Measurements from ENCODE around the gene CAST.
A peak's percentile ranks its signal among the peaks of the same experiment; 100 is the strongest.
"Not testable (repeated sequence)": the region's sequence is repeated elsewhere in the genome, so short reads cannot be mapped to it uniquely, and the experiment has no call there.

The CAST gene

GRCh38 chr5:96772111-96772510 is 109.9 kb downstream of the CAST start:
- FAIRE-seq (no peak), DNase-seq (ENCODE audit: low spot score) (no peak)

- FAIRE-seq (no peak), DNase-seq (ENCODE audit: low spot score) (no peak)
Measured at GRCh38 chr5:96772542-96772941, 110.4 kb downstream of the CAST start.

- FAIRE-seq = no peak
- DNase-seq (ENCODE audit: low spot score) = no peak
Measured at GRCh38 chr5:96775050-96775449, 112.9 kb downstream of the CAST start.

- FAIRE-seq (no peak), DNase-seq (ENCODE audit: low spot score) (no peak)
Measured at GRCh38 chr5:96775689-96776088, 113.5 kb downstream of the CAST start.

- no peak for FAIRE-seq
- DNase-seq (ENCODE audit: low spot score) = no peak
Measured at GRCh38 chr5:96776621-96777020, 114.4 kb downstream of the CAST start.

GRCh38 chr5:96778409-96778808 is 116.2 kb downstream of the CAST start:
- FAIRE-seq = no peak
- no peak for DNase-seq (ENCODE audit: low spot score)

GRCh38 chr5:96780626-96781025 is 118.5 kb downstream of the CAST start:
- FAIRE-seq (no peak), DNase-seq (ENCODE audit: low spot score) (no peak)

GRCh38 chr5:96781031-96781971 is 119.1 kb downstream of the CAST start:
- FAIRE-seq = peak; percentile 83
- peak; percentile 46 for DNase-seq (ENCODE audit: low spot score)

- FAIRE-seq = no peak
- no peak for DNase-seq (ENCODE audit: low spot score)
Measured at GRCh38 chr5:96783326-96783725, 121.2 kb downstream of the CAST start.

- no peak for DNase-seq (ENCODE audit: low spot score)
- FAIRE-seq = no peak
Measured at GRCh38 chr5:96785326-96786109, 123.3 kb downstream of the CAST start.

GRCh38 chr5:96788112-96788749 is 126.1 kb downstream of the CAST start:
- DNase-seq (ENCODE audit: low spot score) = no peak
- no peak for FAIRE-seq

GRCh38 chr5:96789794-96790330 is 127.7 kb downstream of the CAST start:
- FAIRE-seq (no peak), DNase-seq (ENCODE audit: low spot score) (no peak)

GRCh38 chr5:96790961-96791504 is 128.9 kb downstream of the CAST start:
- DNase-seq (ENCODE audit: low spot score) (no peak), FAIRE-seq (no peak)

- no peak for FAIRE-seq
- no peak for DNase-seq (ENCODE audit: low spot score)
Measured at GRCh38 chr5:96794757-96795156, 132.6 kb downstream of the CAST start.

- no peak for FAIRE-seq
- no peak for DNase-seq (ENCODE audit: low spot score)
Measured at GRCh38 chr5:96795626-96796025, 133.4 kb downstream of the CAST start.

- DNase-seq (ENCODE audit: low spot score) = no peak
Measured at GRCh38 chr5:96796434-96796833, 134.3 kb downstream of the CAST start.

GRCh38 chr5:96801718-96802117 is 139.5 kb downstream of the CAST start:
- FAIRE-seq; DNase-seq (ENCODE audit: low spot score): not testable (repeated sequence)

More at GRCh38 chr5:96796434-96796833, 134.3 kb downstream of the CAST start:
- no peak for FAIRE-seq

GRCh38 chr5:96807075-96807654 is 145.0 kb downstream of the CAST start:
- FAIRE-seq (no peak), DNase-seq (ENCODE audit: low spot score) (peak; percentile 23)

GRCh38 chr5:96808541-96808828 is 146.3 kb downstream of the CAST start:
- FAIRE-seq = no peak
- no peak for DNase-seq (ENCODE audit: low spot score)

- FAIRE-seq (no peak), DNase-seq (ENCODE audit: low spot score) (no peak)
Measured at GRCh38 chr5:96808868-96809558, 146.8 kb downstream of the CAST start.

Measured in RCC 7860 (cell line).